Measurements from ENCODE around the gene ATP6V0B. TPM values are rescaled to one million over a fixed set of nuclear protein-coding genes. Genes with fewer than 3 reads are reported as not detected.
A peak's percentile ranks its signal among the peaks of the same experiment; 100 is the strongest.

ATP6V0B gene
- total RNA-seq, 1 experiment from 2014 or later = 235 TPM

- Histone ChIP-seq H3K4me1 (replicated peaks) (peaks cover 13% of the 10 kb centered on the region), H3K27ac (no peak within 1 kb of the TSS), H3K4me3 (peak within 1 kb of the TSS; percentile 61), H3K9me3 (replicated peaks) (no peaks in the 10 kb centered on the region), H3K36me3 (peaks cover 31% of the 10 kb centered on the region), H3K27me3 (replicated peaks) (no peaks in the 10 kb centered on the region)
- DNase-seq (ENCODE audit: low read depth in 1 of 2, low spot score in 2 of 2) = peak; percentile 83 to 98
These were observed 4.9 kb upstream of the ATP6V0B start, which contains the start of gene DPH2 for GRCh38 chr1:43969746-43970466. TSS of gene DPH2 (plus strand) at chr1:43970010. CDS start at chr1:43970176, 166 bp downstream.

GRCh38 chr1:43970502-43970901 is 4.3 kb upstream of the ATP6V0B start:
- no peak for DNase-seq (ENCODE audit: low read depth in 1 of 2, low spot score in 2 of 2)

GRCh38 chr1:43970911-43971310 is 3.8 kb upstream of the ATP6V0B start:
- no peaks in the 10 kb centered on the region for H3K27me3 ChIP-seq (replicated peaks)
- H3K27ac ChIP-seq = no peak overlapping the region
- DNase-seq (ENCODE audit: low read depth in 1 of 2, low spot score in 2 of 2) = no peak
- H3K4me1 ChIP-seq (replicated peaks) = peaks cover 17% of the 10 kb centered on the region
- H3K9me3 ChIP-seq (replicated peaks) = no peaks in the 10 kb centered on the region
- peaks cover 37% of the 10 kb centered on the region for H3K36me3 ChIP-seq
- H3K4me3 ChIP-seq = no peak overlapping the region

More at GRCh38 chr1:43970502-43970901, 4.3 kb upstream of the ATP6V0B start:
- H3K9me3 ChIP-seq (replicated peaks) = no peaks in the 10 kb centered on the region
- H3K36me3 ChIP-seq = peaks cover 35% of the 10 kb centered on the region
- H3K4me3 ChIP-seq = peak overlapping the region; percentile 61
- H3K27ac ChIP-seq = no peak overlapping the region
- peaks cover 13% of the 10 kb centered on the region for H3K4me1 ChIP-seq (replicated peaks)
- H3K27me3 ChIP-seq (replicated peaks) = no peaks in the 10 kb centered on the region

DNA sequence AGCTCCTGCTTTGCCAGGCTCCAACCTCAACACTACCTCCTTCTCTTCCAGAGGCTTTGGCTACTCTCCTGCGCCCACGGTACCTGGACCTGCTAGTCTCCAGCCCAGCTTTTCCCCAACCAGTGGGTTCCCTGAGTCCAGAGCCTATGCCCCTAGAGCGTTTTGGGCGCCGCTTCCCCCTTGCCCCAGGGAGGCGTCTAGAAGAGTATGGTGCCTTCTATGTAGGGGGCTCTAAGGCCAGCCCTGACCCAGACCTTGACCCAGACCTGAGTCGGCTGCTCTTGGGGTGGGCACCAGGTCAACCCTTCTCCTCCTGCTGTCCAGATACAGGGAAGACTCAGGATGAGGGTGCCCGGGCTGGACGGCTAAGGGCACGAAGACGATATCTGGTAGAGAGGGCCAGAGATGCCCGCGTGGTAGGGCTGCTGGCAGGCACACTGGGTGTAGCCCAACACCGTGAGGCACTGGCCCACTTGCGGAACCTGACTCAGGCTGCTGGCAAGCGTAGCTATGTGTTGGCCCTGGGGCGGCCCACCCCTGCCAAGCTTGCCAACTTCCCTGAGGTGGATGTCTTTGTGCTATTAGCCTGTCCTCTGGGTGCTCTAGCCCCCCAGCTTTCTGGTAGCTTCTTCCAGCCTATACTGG is 3.3 kb upstream of the ATP6V0B start:
- DNase-seq (ENCODE audit: low read depth in 1 of 2, low spot score in 2 of 2) = no peak
- Histone ChIP-seq H3K4me3 (no peak overlapping the region), H3K27ac (no peak overlapping the region)

DNA sequence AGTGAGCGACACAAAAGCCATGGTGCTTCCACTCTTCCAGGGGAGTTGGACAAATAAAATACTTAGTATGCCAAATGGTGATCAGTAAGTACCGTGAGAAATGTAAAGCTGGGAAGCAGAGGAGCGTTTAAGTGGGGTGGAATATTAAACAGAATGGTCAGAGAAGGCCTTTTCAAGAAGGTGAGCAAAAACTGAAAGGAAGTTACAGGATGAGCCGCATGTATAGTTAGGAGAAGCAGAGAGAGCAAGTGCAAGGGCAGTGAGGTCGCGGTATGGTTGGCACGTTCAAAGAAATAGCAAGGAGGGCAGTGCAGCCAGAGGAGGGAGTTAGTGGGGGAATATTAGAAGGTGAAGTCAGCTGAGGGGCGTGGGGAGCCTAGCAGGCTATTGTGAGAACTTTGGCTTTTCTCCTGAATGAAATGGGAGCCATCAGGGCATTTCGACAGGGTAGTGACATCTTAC is 748 bp upstream of the ATP6V0B start:
- DNase-seq (ENCODE audit: low read depth in 1 of 2, low spot score in 2 of 2) = no peak
- Histone ChIP-seq H3K9me3 (replicated peaks) (no peaks in the 10 kb centered on the region), H3K4me3 (peak overlapping the region; percentile 88), H3K36me3 (peaks cover 59% of the 10 kb centered on the region), H3K27ac (no peak overlapping the region), H3K27me3 (replicated peaks) (no peaks in the 10 kb centered on the region), H3K4me1 (replicated peaks) (peaks cover 42% of the 10 kb centered on the region)

More for the DNA sequence above, 3.3 kb upstream of the ATP6V0B start:
- Histone ChIP-seq H3K36me3 (peaks cover 42% of the 10 kb centered on the region), H3K27me3 (replicated peaks) (no peaks in the 10 kb centered on the region), H3K4me1 (replicated peaks) (peaks cover 23% of the 10 kb centered on the region), H3K9me3 (replicated peaks) (no peaks in the 10 kb centered on the region)

DNA sequence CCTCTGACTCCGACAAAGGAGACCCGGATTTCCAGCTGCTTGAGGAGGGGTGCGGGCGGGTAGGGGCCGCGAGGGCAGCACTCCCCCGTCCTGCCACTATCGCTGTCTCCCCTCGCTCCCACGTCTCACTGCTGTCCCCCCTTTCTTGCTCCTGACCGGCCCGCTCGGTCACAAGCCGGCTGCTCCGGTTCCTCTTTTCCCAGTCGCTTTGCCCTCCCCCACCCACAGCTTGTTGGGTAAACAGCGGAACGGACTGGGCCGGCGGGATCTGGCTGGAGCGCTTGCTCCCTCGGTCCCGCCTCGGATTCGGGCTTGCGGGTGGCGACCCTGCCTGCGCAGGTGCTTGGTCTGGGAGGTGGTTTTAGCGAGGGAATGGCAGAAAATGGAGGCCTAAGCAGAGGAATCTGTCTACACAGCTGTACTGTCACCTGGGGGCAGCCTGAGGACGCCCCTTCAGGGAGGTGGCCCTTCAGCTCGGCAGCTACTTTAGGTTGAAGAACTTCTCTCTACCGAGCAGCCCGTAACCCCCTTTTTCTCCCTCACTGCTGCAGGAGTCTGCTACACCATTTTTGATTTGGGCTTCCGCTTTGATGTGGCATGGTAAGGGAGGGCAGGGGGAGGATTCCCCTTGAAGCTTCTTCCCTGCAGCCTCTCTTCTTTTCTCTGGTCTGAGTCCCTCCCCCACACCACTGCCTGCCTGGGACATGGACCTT is 645 bp downstream of the ATP6V0B start:
- Histone ChIP-seq H3K27ac (peak overlapping the region; percentile 57), H3K36me3 (peaks cover 61% of the 10 kb centered on the region), H3K9me3 (replicated peaks) (no peaks in the 10 kb centered on the region), H3K4me3 (peak overlapping the region; percentile 88), H3K27me3 (replicated peaks) (no peaks in the 10 kb centered on the region), H3K4me1 (replicated peaks) (peaks cover 49% of the 10 kb centered on the region)
- DNase-seq (ENCODE audit: low read depth in 1 of 2, low spot score in 2 of 2) = no peak

GRCh38 chr1:43976045-43976444 is 1.3 kb downstream of the ATP6V0B start:
- H3K27me3 ChIP-seq (replicated peaks) = no peaks in the 10 kb centered on the region
- peak overlapping the region; percentile 88 for H3K4me3 ChIP-seq
- peaks cover 68% of the 10 kb centered on the region for H3K36me3 ChIP-seq
- H3K9me3 ChIP-seq (replicated peaks) = no peaks in the 10 kb centered on the region
- peaks cover 46% of the 10 kb centered on the region for H3K4me1 ChIP-seq (replicated peaks)
- DNase-seq (ENCODE audit: low read depth in 1 of 2, low spot score in 2 of 2) = no peak
- H3K27ac ChIP-seq = no peak overlapping the region

- no peak overlapping the region for H3K4me3 ChIP-seq
- H3K27ac ChIP-seq = no peak overlapping the region
- no peaks in the 10 kb centered on the region for H3K9me3 ChIP-seq (replicated peaks)
- no peaks in the 10 kb centered on the region for H3K27me3 ChIP-seq (replicated peaks)
- peaks cover 67% of the 10 kb centered on the region for H3K36me3 ChIP-seq
- peaks cover 46% of the 10 kb centered on the region for H3K4me1 ChIP-seq (replicated peaks)
- DNase-seq (ENCODE audit: low read depth in 1 of 2, low spot score in 2 of 2) = no peak
These were observed 2.1 kb downstream of the ATP6V0B start for GRCh38 chr1:43976890-43977289.

DNA sequence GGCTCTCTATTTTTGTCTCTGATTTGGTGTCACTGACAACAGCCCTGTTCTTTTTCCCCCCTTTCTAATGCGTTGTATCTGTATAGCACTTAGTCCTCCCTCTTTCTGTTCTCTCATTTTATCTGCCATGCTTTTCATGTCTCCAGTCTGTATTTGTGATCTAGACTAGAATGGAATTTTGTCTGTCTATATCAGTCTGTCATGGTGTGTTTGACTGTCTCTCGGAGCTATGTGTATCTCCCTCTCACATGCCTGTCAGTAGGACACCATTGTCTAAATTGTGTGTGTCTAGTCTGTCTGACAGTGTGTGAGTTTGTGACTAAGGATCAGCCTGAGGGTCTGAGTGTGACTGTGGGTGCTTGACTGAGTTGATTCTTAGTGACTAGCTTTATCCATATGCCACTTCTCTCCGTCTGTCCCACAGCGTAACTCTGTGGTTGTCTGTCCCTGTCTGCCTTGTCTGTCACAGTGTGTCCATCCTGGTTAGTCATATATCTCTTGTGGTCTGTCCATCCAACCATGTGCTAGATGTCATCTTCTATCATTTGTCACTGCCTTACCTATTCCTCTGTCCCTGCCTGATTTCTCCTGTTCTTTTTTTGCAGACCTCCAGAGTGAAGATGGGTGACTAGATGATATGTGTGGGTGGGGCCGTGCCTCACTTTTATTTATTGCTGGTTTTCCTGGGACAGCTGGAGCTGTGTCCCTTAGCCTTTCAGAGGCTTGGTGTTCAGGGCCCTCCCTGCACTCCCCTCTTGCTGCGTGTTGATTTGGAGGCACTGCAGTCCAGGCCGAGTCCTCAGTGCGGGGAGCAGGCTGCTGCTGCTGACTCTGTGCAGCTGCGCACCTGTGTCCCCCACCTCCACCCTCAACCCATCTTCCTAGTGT is 2.9 kb downstream of the ATP6V0B start:
- Histone ChIP-seq H3K4me3 (no peak overlapping the region), H3K27ac (no peak overlapping the region), H3K4me1 (replicated peaks) (peaks cover 46% of the 10 kb centered on the region), H3K27me3 (replicated peaks) (no peaks in the 10 kb centered on the region), H3K9me3 (replicated peaks) (no peaks in the 10 kb centered on the region), H3K36me3 (peaks cover 68% of the 10 kb centered on the region)
- no peak for DNase-seq (ENCODE audit: low read depth in 1 of 2, low spot score in 2 of 2)

DNA sequence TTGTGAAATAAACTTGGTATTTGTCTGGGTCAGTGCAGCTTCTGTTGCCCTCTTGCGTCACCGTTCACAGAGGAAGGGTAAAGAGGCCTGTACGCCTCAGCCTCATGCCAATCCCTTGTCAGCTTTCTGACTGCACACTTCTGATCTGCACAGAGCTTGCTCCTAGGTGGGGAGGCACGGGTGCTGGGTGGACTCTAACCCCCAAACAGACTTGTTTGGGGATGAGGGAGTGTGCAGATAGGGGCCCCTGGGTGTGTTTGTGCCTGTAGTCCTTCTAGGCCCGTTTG is 3.4 kb downstream of the ATP6V0B start:
- Histone ChIP-seq H3K4me3 (no peak overlapping the region), H3K27ac (no peak overlapping the region), H3K4me1 (replicated peaks) (peaks cover 46% of the 10 kb centered on the region), H3K36me3 (peaks cover 69% of the 10 kb centered on the region), H3K27me3 (replicated peaks) (no peaks in the 10 kb centered on the region), H3K9me3 (replicated peaks) (no peaks in the 10 kb centered on the region)
- DNase-seq (ENCODE audit: low read depth in 1 of 2, low spot score in 2 of 2) = no peak

DNA sequence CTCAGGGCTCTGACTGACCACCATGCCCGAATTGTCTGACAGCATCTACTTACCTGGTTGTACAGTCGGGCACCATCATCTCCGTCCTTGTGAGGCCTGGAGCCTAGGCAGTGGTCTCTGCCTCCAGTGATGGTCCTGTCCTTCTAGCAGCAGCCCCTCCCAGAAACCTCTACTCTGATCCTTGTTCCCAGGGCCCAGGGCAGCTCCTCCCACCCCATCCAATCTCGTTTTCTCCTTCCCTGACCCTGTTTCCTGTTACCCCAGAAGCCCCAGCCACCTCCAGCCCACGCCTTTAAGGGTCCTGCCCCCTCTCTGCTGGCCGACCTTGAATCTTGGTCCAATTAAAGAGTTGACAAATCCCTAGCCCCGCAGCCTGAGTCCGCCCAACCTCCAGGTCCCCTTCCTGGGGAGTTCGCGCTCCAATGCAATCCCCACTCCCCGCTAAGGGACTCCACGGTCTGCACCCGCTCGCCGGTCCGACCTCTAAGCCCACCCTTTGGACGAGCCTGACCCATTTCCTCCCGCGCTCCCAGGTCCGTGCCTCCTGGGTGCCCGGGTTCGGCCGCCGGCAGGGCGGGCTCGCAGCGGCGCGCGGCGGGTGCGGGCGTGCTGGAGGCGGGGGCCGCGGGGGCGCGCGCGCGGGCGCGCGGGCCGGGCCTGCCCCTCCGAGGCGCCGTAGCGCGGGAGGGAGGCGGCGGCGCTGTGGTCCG is 3.9 kb downstream of the ATP6V0B start, which contains the start of gene B4GALT2:
TSS of gene B4GALT2 (plus strand) at position 660 of the 710 bp plus-strand sequence. CDS start 1,951 bp downstream, outside the sequence.
- peak in 1 of 2 experiments; percentile 42 for DNase-seq (ENCODE audit: low read depth in 1 of 2, low spot score in 2 of 2)
- Histone ChIP-seq H3K27ac (peak within 1 kb of the TSS; percentile 65), H3K4me1 (replicated peaks) (peaks cover 46% of the 10 kb centered on the region), H3K4me3 (peak within 1 kb of the TSS; percentile 59), H3K9me3 (replicated peaks) (no peaks in the 10 kb centered on the region), H3K36me3 (peaks cover 69% of the 10 kb centered on the region), H3K27me3 (replicated peaks) (no peaks in the 10 kb centered on the region)

GRCh38 chr1:43979261-43979527 is 4.4 kb downstream of the ATP6V0B start:
- no peak for DNase-seq (ENCODE audit: low read depth in 1 of 2, low spot score in 2 of 2)
- peak overlapping the region; percentile 65 for H3K27ac ChIP-seq
- H3K4me3 ChIP-seq = peak overlapping the region; percentile 59
- no peaks in the 10 kb centered on the region for H3K27me3 ChIP-seq (replicated peaks)
- no peaks in the 10 kb centered on the region for H3K9me3 ChIP-seq (replicated peaks)
- H3K4me1 ChIP-seq (replicated peaks) = peaks cover 44% of the 10 kb centered on the region
- peaks cover 71% of the 10 kb centered on the region for H3K36me3 ChIP-seq

All from SJSA1 (cell line).